GM12878 (cell line): Measurements from ENCODE around the gene NT5C1A.

Experiments
- BHLHE40 ChIP-seq, 2 experiments: fragments of 450-650 bp in 1 of 2; IDR thresholded peaks; 2 replicates each; pipeline ENCODE4 v1.6.1; 2011 to 2017; ENCODE audit warnings: low read depth in 2 of 2, borderline replicate concordance in 1 of 2, improper control_type of control experiment in 1 of 2, low read length in 1 of 2, mild to moderate bottlenecking in 1 of 2
- PBX3 ChIP-seq: IDR thresholded peaks from 2 replicates; pipeline ENCODE4 v1.6.1; 2011; ENCODE audit warnings: mild to moderate bottlenecking, low read depth, low read length, moderate library complexity; ENCODE audit not compliant: insufficient replicate concordance
- POLR2A ChIP-seq: IDR thresholded peaks from 2 replicates; pipeline ENCODE4 v1.6.1; 2011; ENCODE audit warnings: low read depth, mild to moderate bottlenecking, low read length
- TAF1 ChIP-seq: IDR thresholded peaks from 2 replicates; pipeline ENCODE4 v1.6.1; 2011; ENCODE audit warnings: mild to moderate bottlenecking, low read depth, low read length, borderline replicate concordance
- TCF12 ChIP-seq: IDR thresholded peaks from 2 replicates; pipeline ENCODE4 v1.6.1; 2011; ENCODE audit warnings: low read depth, mild to moderate bottlenecking, low read length

DNA sequence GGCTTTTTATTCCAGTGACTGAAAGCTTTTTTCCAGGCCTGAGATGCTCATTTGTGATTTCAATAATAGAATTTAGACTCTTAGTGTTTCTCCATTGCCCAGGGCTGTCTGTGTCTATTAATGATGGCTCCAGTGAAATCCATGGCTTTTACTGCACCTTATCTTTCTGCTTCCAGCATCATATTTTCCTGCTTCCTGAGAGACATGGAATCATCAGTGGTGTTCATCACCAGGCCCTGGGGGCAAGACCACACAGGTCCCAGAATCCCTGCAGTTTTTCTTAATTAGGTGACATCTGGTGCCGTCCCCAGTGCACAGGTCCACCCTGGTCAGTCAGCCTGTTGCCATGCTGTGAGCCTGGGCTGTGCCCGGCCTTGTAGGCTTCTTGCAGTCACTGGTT, 15.5 kb downstream of the NT5C1A start:
- TF ChIP-seq BHLHE40 (IDR thresholded peaks at IDR 0.05; ENCODE audit: borderline replicate concordance in 1 of 2, low read depth in 2 of 2, low read length in 1 of 2) (no peak), POLR2A (no peak), TCF12 (no peak), PBX3 (no peak), TAF1 (no peak)
